Mononuclear cell (primary cell): ENCODE results near the gene HSPD1. TPM values are rescaled to one million over a fixed set of nuclear protein-coding genes. Genes with fewer than 3 reads are reported as not detected.
"Not testable (repeated sequence)": the region's sequence is repeated elsewhere in the genome, so short reads cannot be mapped to it uniquely, and the experiment has no call there.

ENCODE experiments used
- H3K27me3 ChIP-seq: 2 replicates; pipeline ENCODE4 v1.6.0; 2011; ENCODE audit warnings: low read length, control low read depth; ENCODE audit not compliant: insufficient read depth
- H3K4me1 ChIP-seq: 2 replicates; pipeline ENCODE4 v1.5.1; 2011; ENCODE audit warnings: mild to moderate bottlenecking, low read length, control low read depth; ENCODE audit not compliant: insufficient read depth
- H3K4me3 ChIP-seq: 2 replicates; pipeline ENCODE4 v1.5.1; 2011; ENCODE audit warnings: mild to moderate bottlenecking, low read length, moderate library complexity
- H3K9me3 ChIP-seq: 2 replicates; pipeline ENCODE4 v1.5.1; 2011; ENCODE audit warnings: low read depth, mild to moderate bottlenecking, control low read depth, low read length
- total RNA-seq: library from RNA; depleted of rRNA; stranded (reverse); fragments of >200 nt; gene quantifications from one replicate; pipeline ENCODE4 v1.2.3, GENCODE V29; 2012

The HSPD1 gene
- total RNA-seq, 1 donor, result 90.6 TPM

- Histone ChIP-seq H3K27me3 (no peaks in the 10 kb centered on the region), H3K9me3 (no peaks in the 10 kb centered on the region), H3K4me3 (no peak overlapping the region), H3K4me1 (peaks cover 3% of the 10 kb centered on the region)
Observed at GRCh38 chr2:197464175-197464574, 35.5 kb downstream of the HSPD1 start.

GRCh38 chr2:197461057-197461456, 38.6 kb downstream of the HSPD1 start:
- H3K4me3 ChIP-seq, result no peak overlapping the region
- H3K27me3 ChIP-seq, result no peaks in the 10 kb centered on the region
- no peaks in the 10 kb centered on the region for H3K9me3 ChIP-seq
- peaks cover 14% of the 10 kb centered on the region for H3K4me1 ChIP-seq

GRCh38 chr2:197460649-197461048, 39.0 kb downstream of the HSPD1 start:
- Histone ChIP-seq H3K27me3 (no peaks in the 10 kb centered on the region), H3K4me1 (peaks cover 16% of the 10 kb centered on the region), H3K4me3 (no peak overlapping the region), H3K9me3 (no peaks in the 10 kb centered on the region)

GRCh38 chr2:197455428-197455827, 44.2 kb downstream of the HSPD1 start:
- no peaks in the 10 kb centered on the region for H3K9me3 ChIP-seq
- no peaks in the 10 kb centered on the region for H3K27me3 ChIP-seq
- no peak overlapping the region for H3K4me3 ChIP-seq
- peaks cover 38% of the 10 kb centered on the region for H3K4me1 ChIP-seq

- peaks cover 38% of the 10 kb centered on the region for H3K4me1 ChIP-seq
- H3K4me3 ChIP-seq, result no peak overlapping the region
- H3K9me3 ChIP-seq, result no peaks in the 10 kb centered on the region
- no peaks in the 10 kb centered on the region for H3K27me3 ChIP-seq
Observed at GRCh38 chr2:197454923-197455322, 44.7 kb downstream of the HSPD1 start.

GRCh38 chr2:197453914-197454398, 45.7 kb downstream of the HSPD1 start:
- Histone ChIP-seq H3K4me1 (peaks cover 33% of the 10 kb centered on the region), H3K9me3 (no peaks in the 10 kb centered on the region), H3K27me3 (no peaks in the 10 kb centered on the region), H3K4me3 (peak overlapping the region; percentile 86)

- Histone ChIP-seq H3K9me3 (no peaks in the 10 kb centered on the region), H3K4me3 (peak within 1 kb of the TSS; percentile 86), H3K27me3 (no peaks in the 10 kb centered on the region), H3K4me1 (peaks cover 32% of the 10 kb centered on the region)
Observed at GRCh38 chr2:197453123-197453913, 46.3 kb downstream of the HSPD1 start, which contains the start of gene COQ10B. Gene COQ10B (plus strand): TSS chr2:197453552. CDS start chr2:197453561, 9 bp downstream.

GRCh38 chr2:197452754-197453122, 46.9 kb downstream of the HSPD1 start:
- no peaks in the 10 kb centered on the region for H3K27me3 ChIP-seq
- no peaks in the 10 kb centered on the region for H3K9me3 ChIP-seq
- H3K4me1 ChIP-seq, result peaks cover 31% of the 10 kb centered on the region
- H3K4me3 ChIP-seq, result peak overlapping the region; percentile 86

- H3K9me3 ChIP-seq, H3K4me3 ChIP-seq, H3K27me3 ChIP-seq: not testable (repeated sequence)
- peaks cover 23% of the 10 kb centered on the region for H3K4me1 ChIP-seq
Observed at GRCh38 chr2:197450935-197451358, 48.7 kb downstream of the HSPD1 start.

- Histone ChIP-seq H3K27me3 (no peaks in the 10 kb centered on the region), H3K4me1 (peaks cover 20% of the 10 kb centered on the region), H3K4me3 (no peak overlapping the region), H3K9me3 (no peaks in the 10 kb centered on the region)
Observed at GRCh38 chr2:197450465-197450864, 49.2 kb downstream of the HSPD1 start.

GRCh38 chr2:197446844-197447243, 52.8 kb downstream of the HSPD1 start:
- no peaks in the 10 kb centered on the region for H3K9me3 ChIP-seq
- no peaks in the 10 kb centered on the region for H3K27me3 ChIP-seq
- no peak overlapping the region for H3K4me3 ChIP-seq
- H3K4me1 ChIP-seq, result peaks cover 19% of the 10 kb centered on the region

GRCh38 chr2:197445746-197446145, 53.9 kb downstream of the HSPD1 start:
- Histone ChIP-seq H3K4me1 (peaks cover 19% of the 10 kb centered on the region), H3K4me3 (no peak overlapping the region), H3K9me3 (no peaks in the 10 kb centered on the region), H3K27me3 (no peaks in the 10 kb centered on the region)

- Histone ChIP-seq H3K27me3 (no peaks in the 10 kb centered on the region), H3K4me1 (peaks cover 19% of the 10 kb centered on the region), H3K4me3 (no peak overlapping the region), H3K9me3 (no peaks in the 10 kb centered on the region)
Observed at GRCh38 chr2:197442857-197443256, 56.8 kb downstream of the HSPD1 start.

- Histone ChIP-seq H3K9me3 (no peaks in the 10 kb centered on the region), H3K27me3 (no peaks in the 10 kb centered on the region), H3K4me1 (peaks cover 26% of the 10 kb centered on the region), H3K4me3 (no peak overlapping the region)
Observed at GRCh38 chr2:197437380-197437779, 62.3 kb downstream of the HSPD1 start.
